Adrenal gland (tissue), 5 donors: ENCODE measurements around the gene NPIPB4.
"Not testable (repeated sequence)": the region's sequence is repeated elsewhere in the genome, so short reads cannot be mapped to it uniquely, and the experiment has no call there.

Source experiments
- POLR2A ChIP-seq, 2 donors: fragments of 450-650 bp; IDR thresholded peaks; one replicate each; pipeline ENCODE4 v1.6.1; 2017; ENCODE audit warnings: antibody characterized with exemption in 2 of 2, mild to moderate bottlenecking in 2 of 2, moderate library complexity in 1 of 2
- TF ChIP-seq, protein P1 (sequence below), 6 experiments: fragments of 450-650 bp in 4 of 6; fragments of 200-600 bp in 2 of 6; sonication (generic) in 1 of 6; IDR thresholded peaks; 1 replicate in 5 of 6; 2 replicates in 1 of 6; pipeline versions ENCODE4 v1.5.1 to v1.8.0; 2016 to 2021; ENCODE audit warnings: antibody characterized with exemption in 6 of 6, mild to moderate bottlenecking in 2 of 6, moderate library complexity in 1 of 6
- donor health status: DM: no; HTN: no; CAD: no.

DNA sequence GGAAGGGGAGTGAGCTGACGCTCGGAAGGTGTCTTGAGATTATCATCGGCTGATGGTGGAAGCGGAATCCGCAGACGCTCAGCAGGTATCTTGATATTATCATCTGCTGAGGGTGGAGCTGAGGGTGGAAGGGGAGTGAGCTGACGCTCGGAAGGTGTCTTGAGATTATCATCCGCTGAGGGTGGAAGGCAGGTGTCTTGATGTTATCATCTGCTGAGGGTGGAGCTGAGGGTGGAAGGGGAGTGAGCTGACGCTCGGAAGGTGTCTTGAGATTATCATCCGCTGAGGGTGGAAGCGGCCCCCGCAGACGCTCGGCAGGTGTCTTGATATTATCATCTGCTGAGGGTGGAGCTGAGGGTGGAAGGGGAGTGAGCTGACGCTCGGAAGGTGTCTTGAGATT lies 21.2 kb downstream of the NPIPB4 start:
- TF ChIP-seq, protein P1, sequence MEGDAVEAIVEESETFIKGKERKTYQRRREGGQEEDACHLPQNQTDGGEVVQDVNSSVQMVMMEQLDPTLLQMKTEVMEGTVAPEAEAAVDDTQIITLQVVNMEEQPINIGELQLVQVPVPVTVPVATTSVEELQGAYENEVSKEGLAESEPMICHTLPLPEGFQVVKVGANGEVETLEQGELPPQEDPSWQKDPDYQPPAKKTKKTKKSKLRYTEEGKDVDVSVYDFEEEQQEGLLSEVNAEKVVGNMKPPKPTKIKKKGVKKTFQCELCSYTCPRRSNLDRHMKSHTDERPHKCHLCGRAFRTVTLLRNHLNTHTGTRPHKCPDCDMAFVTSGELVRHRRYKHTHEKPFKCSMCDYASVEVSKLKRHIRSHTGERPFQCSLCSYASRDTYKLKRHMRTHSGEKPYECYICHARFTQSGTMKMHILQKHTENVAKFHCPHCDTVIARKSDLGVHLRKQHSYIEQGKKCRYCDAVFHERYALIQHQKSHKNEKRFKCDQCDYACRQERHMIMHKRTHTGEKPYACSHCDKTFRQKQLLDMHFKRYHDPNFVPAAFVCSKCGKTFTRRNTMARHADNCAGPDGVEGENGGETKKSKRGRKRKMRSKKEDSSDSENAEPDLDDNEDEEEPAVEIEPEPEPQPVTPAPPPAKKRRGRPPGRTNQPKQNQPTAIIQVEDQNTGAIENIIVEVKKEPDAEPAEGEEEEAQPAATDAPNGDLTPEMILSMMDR (IDR thresholded peaks at IDR 0.05): not testable (repeated sequence)
- TF ChIP-seq POLR2A (IDR thresholded peaks at IDR 0.05): not testable (repeated sequence)
